Astrocyte (in vitro differentiated cells and primary cell): ENCODE results near the gene BRICD5. TPM values are rescaled to one million over a fixed set of nuclear protein-coding genes. Genes with fewer than 3 reads are reported as not detected.

Source experiments
- DNase-seq: peaks from one replicate; pipeline ENCODE4 v3.0.0-alpha.2; 2010; ENCODE audit warnings: low read depth
- FAIRE-seq: peaks from 2 replicates; lab custom pipeline; 2011; peaks lifted over from hg19 to GRCh38; lab: Jason Lieb, UNC
- H2AFZ ChIP-seq: 2 replicates; pipeline ENCODE4 v1.6.0; 2012; ENCODE audit warnings: low read depth, low read length, inconsistent platforms
- H3K27ac ChIP-seq: 2 replicates; pipeline ENCODE4 v1.5.1; 2011; ENCODE audit warnings: low read depth, low read length, inconsistent platforms
- H3K27me3 ChIP-seq: 2 replicates; pipeline ENCODE4 v1.6.0; 2011; ENCODE audit warnings: low read length, inconsistent platforms; ENCODE audit not compliant: insufficient read depth
- H3K36me3 ChIP-seq: 2 replicates; pipeline ENCODE4 v1.5.1; 2011; ENCODE audit warnings: low read length, inconsistent platforms; ENCODE audit not compliant: insufficient read depth
- H3K4me1 ChIP-seq: 2 replicates; pipeline ENCODE4 v1.5.1; 2011; ENCODE audit warnings: low read length, inconsistent platforms; ENCODE audit not compliant: insufficient read depth
- H3K4me2 ChIP-seq: 2 replicates; pipeline ENCODE4 v1.6.0; 2012; ENCODE audit warnings: low read length, inconsistent platforms
- H3K4me3 ChIP-seq: 2 replicates; pipeline ENCODE4 v1.5.1; 2011; ENCODE audit warnings: low read depth, mild to moderate bottlenecking, low read length, inconsistent platforms; ENCODE audit not compliant: insufficient read depth
- H3K79me2 ChIP-seq: 2 replicates; pipeline ENCODE4 v1.6.0; 2012; ENCODE audit warnings: mild to moderate bottlenecking, low read length, inconsistent platforms; ENCODE audit not compliant: insufficient read depth
- H3K9ac ChIP-seq: 2 replicates; pipeline ENCODE4 v1.6.0; 2012; ENCODE audit warnings: mild to moderate bottlenecking, low read length, inconsistent platforms
- H3K9me3 ChIP-seq: 2 replicates; pipeline ENCODE4 v1.5.1; 2012; ENCODE audit warnings: low read depth, mild to moderate bottlenecking, low read length, inconsistent platforms; ENCODE audit not compliant: insufficient read depth
- H4K20me1 ChIP-seq: 2 replicates; pipeline ENCODE4 v1.6.0; 2012; ENCODE audit warnings: low read length, inconsistent platforms; ENCODE audit not compliant: insufficient read depth
- H3K27ac Mint-ChIP-seq: one replicate; pipeline ENCODE4 v1.8.0; 2021; ENCODE audit warnings: mild to moderate bottlenecking, mixed read lengths; ENCODE audit not compliant: unreplicated experiment
- H3K27me3 Mint-ChIP-seq: one replicate; pipeline ENCODE4 v1.8.0; 2021; ENCODE audit warnings: low read depth, mixed read lengths; ENCODE audit not compliant: unreplicated experiment
- H3K36me3 Mint-ChIP-seq: one replicate; pipeline ENCODE4 v1.8.0; 2021; ENCODE audit warnings: low read depth, mixed read lengths; ENCODE audit not compliant: unreplicated experiment
- H3K4me1 Mint-ChIP-seq: one replicate; pipeline ENCODE4 v1.8.0; 2021; ENCODE audit warnings: low read depth, mixed read lengths; ENCODE audit not compliant: unreplicated experiment
- H3K4me3 Mint-ChIP-seq: one replicate; pipeline ENCODE4 v1.8.0; 2021; ENCODE audit warnings: mild to moderate bottlenecking, moderate library complexity, mixed read lengths; ENCODE audit not compliant: unreplicated experiment
- H3K9me3 Mint-ChIP-seq: one replicate; pipeline ENCODE4 v1.8.0; 2021; ENCODE audit warnings: mild to moderate bottlenecking, mixed read lengths; ENCODE audit not compliant: unreplicated experiment
- CTCF ChIP-seq: IDR thresholded peaks from 2 replicates; pipeline ENCODE4 v1.5.1; 2011; ENCODE audit warnings: low read depth, mild to moderate bottlenecking, inconsistent platforms, low read length, moderate library complexity; ENCODE audit not compliant: insufficient read depth
- EZH2 ChIP-seq: IDR thresholded peaks from 2 replicates; pipeline ENCODE4 v1.6.1; 2012; ENCODE audit warnings: mild to moderate bottlenecking, low read length, inconsistent platforms; ENCODE audit not compliant: insufficient read depth
- total RNA-seq: library from RNA; stranded (reverse); gene quantifications from 2 replicates; pipeline ENCODE4 v1.2.1, GENCODE V29; 2021

The BRICD5 gene
- total RNA-seq, 1 donor from 2014 or later = 6.4 TPM

GRCh38 chr16:2233872-2234812, 23.5 kb upstream of the BRICD5 start:
- H3K27ac ChIP-seq = no peak overlapping the region
- TF ChIP-seq CTCF = no peak
- no peak for TF ChIP-seq EZH2
- Mint-ChIP-seq H3K9me3 (no peaks in the 10 kb centered on the region), H3K36me3 (peaks cover 2% of the 10 kb centered on the region), H3K4me1 (no peaks in the 10 kb centered on the region), H3K27me3 (no peaks in the 10 kb centered on the region), H3K27ac (no peak overlapping the region), H3K4me3 (no peak overlapping the region)
- H4K20me1 ChIP-seq = peaks cover 44% of the 10 kb centered on the region
- peaks cover 4% of the 10 kb centered on the region for H3K36me3 ChIP-seq
- H3K79me2 ChIP-seq = peaks cover 2% of the 10 kb centered on the region
- H3K4me3 ChIP-seq = no peak overlapping the region
- H3K9ac ChIP-seq = no peak overlapping the region
- H3K4me1 ChIP-seq = peaks cover 10% of the 10 kb centered on the region
- no peaks in the 10 kb centered on the region for H3K9me3 ChIP-seq
- H3K4me2 ChIP-seq = no peak overlapping the region
- peaks cover 4% of the 10 kb centered on the region for H3K27me3 ChIP-seq
- no peak overlapping the region for H2AFZ ChIP-seq
- no peak for FAIRE-seq
- no peak for DNase-seq

GRCh38 chr16:2233046-2233775, 22.5 kb upstream of the BRICD5 start:
- H3K9me3 Mint-ChIP-seq = no peaks in the 10 kb centered on the region
- no peak for FAIRE-seq
- H3K4me3 ChIP-seq = no peak overlapping the region
- H3K9me3 ChIP-seq = no peaks in the 10 kb centered on the region
- no peak overlapping the region for H3K27ac ChIP-seq
- H3K27me3 ChIP-seq = peaks cover 4% of the 10 kb centered on the region
- H3K36me3 Mint-ChIP-seq = peaks cover 2% of the 10 kb centered on the region
- TF ChIP-seq EZH2 = no peak
- H3K27ac Mint-ChIP-seq = no peak overlapping the region
- H3K27me3 Mint-ChIP-seq = no peaks in the 10 kb centered on the region
- H3K4me3 Mint-ChIP-seq = no peak overlapping the region
- DNase-seq = no peak
- H3K79me2 ChIP-seq = peaks cover 9% of the 10 kb centered on the region
- no peak overlapping the region for H3K4me2 ChIP-seq
- H3K36me3 ChIP-seq = peaks cover 4% of the 10 kb centered on the region
- H3K9ac ChIP-seq = no peak overlapping the region
- H3K4me1 ChIP-seq = peaks cover 10% of the 10 kb centered on the region
- H2AFZ ChIP-seq = no peak overlapping the region
- no peaks in the 10 kb centered on the region for H3K4me1 Mint-ChIP-seq
- peaks cover 49% of the 10 kb centered on the region for H4K20me1 ChIP-seq

GRCh38 chr16:2232094-2232990, 21.7 kb upstream of the BRICD5 start:
- no peaks in the 10 kb centered on the region for H3K9me3 Mint-ChIP-seq
- FAIRE-seq = no peak
- H3K4me3 Mint-ChIP-seq = no peak overlapping the region

More at GRCh38 chr16:2232094-2232990, 21.7 kb upstream of the BRICD5 start:
- Histone ChIP-seq H2AFZ (no peak overlapping the region), H3K4me2 (no peak overlapping the region), H4K20me1 (peaks cover 56% of the 10 kb centered on the region), H3K9me3 (no peaks in the 10 kb centered on the region), H3K9ac (no peak overlapping the region), H3K27ac (no peak overlapping the region), H3K36me3 (peaks cover 4% of the 10 kb centered on the region), H3K4me3 (no peak overlapping the region), H3K27me3 (no peaks in the 10 kb centered on the region), H3K79me2 (peaks cover 15% of the 10 kb centered on the region), H3K4me1 (peaks cover 10% of the 10 kb centered on the region)
- no peaks in the 10 kb centered on the region for H3K27me3 Mint-ChIP-seq
- H3K4me1 Mint-ChIP-seq = no peaks in the 10 kb centered on the region
- H3K36me3 Mint-ChIP-seq = peaks cover 2% of the 10 kb centered on the region
- TF ChIP-seq CTCF = no peak
- no peak for TF ChIP-seq EZH2
- DNase-seq = no peak
- H3K27ac Mint-ChIP-seq = no peak overlapping the region
